Esophagus muscularis mucosa (tissue), 3 donors: ENCODE results near the gene NPIPA7.
"Not testable (repeated sequence)": the region's sequence is repeated elsewhere in the genome, so short reads cannot be mapped to it uniquely, and the experiment has no call there.

ENCODE experiments used
- POLR2A ChIP-seq: fragments of 450-650 bp; IDR thresholded peaks from one replicate; pipeline ENCODE4 v1.6.1; 2017; ENCODE audit warnings: antibody characterized with exemption, moderate library complexity, mild to moderate bottlenecking, low read depth
- POLR2AphosphoS5 ChIP-seq, 2 donors: sonication (generic); formaldehyde crosslinking; IDR thresholded peaks; one replicate each; pipeline ENCODE4 v1.6.1; 2017; ENCODE audit warnings: antibody characterized with exemption in 2 of 2
- TF ChIP-seq, protein P1 (sequence below), 3 experiments: fragments of 200-600 bp in 2 of 3; fragments of 450-650 bp in 1 of 3; sonication (generic) in 2 of 3; IDR thresholded peaks; one replicate each; pipeline ENCODE4 v1.5.1; 2017 to 2019; ENCODE audit warnings: antibody characterized with exemption in 3 of 3, mild to moderate bottlenecking in 2 of 3, moderate library complexity in 1 of 3

DNA sequence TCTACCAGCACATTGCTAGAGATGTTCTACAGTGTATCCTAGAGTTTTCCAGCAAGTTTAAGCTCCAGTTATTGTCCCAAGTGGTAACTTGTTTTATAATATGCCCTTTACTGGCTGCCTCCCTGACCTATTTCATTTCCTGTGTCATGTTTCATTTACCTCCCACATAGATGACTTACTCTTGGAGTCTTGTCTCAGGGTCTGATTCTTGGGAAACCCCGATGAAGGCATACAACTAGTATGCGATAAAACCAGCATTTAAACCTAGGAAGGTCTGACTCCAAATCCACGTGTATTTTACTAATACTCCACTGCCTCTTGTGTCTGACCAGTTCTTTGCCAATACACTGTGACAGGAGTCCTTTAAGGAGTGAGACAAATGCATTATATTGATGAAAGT, 55.8 kb downstream of the NPIPA7 start:
- TF ChIP-seq, protein P1, sequence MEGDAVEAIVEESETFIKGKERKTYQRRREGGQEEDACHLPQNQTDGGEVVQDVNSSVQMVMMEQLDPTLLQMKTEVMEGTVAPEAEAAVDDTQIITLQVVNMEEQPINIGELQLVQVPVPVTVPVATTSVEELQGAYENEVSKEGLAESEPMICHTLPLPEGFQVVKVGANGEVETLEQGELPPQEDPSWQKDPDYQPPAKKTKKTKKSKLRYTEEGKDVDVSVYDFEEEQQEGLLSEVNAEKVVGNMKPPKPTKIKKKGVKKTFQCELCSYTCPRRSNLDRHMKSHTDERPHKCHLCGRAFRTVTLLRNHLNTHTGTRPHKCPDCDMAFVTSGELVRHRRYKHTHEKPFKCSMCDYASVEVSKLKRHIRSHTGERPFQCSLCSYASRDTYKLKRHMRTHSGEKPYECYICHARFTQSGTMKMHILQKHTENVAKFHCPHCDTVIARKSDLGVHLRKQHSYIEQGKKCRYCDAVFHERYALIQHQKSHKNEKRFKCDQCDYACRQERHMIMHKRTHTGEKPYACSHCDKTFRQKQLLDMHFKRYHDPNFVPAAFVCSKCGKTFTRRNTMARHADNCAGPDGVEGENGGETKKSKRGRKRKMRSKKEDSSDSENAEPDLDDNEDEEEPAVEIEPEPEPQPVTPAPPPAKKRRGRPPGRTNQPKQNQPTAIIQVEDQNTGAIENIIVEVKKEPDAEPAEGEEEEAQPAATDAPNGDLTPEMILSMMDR (IDR thresholded peaks at IDR 0.05) = not testable (repeated sequence)
- TF ChIP-seq POLR2AphosphoS5 (IDR thresholded peaks at IDR 0.05); POLR2A: not testable (repeated sequence)
